GM18907 (cell line): ENCODE results near the gene COX6B1.
"Not testable (repeated sequence)": the region's sequence is repeated elsewhere in the genome, so short reads cannot be mapped to it uniquely, and the experiment has no call there.

ENCODE experiments used
- ATAC-seq: cut with Tn5 transposase; IDR thresholded peaks from one replicate; pipeline ENCODE4 v1.9.1; 2021; ENCODE audit warnings: mild to moderate bottlenecking, moderate library complexity; ENCODE audit not compliant: unreplicated experiment

COX6B1 gene, protein sequence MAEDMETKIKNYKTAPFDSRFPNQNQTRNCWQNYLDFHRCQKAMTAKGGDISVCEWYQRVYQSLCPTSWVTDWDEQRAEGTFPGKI

DNA sequence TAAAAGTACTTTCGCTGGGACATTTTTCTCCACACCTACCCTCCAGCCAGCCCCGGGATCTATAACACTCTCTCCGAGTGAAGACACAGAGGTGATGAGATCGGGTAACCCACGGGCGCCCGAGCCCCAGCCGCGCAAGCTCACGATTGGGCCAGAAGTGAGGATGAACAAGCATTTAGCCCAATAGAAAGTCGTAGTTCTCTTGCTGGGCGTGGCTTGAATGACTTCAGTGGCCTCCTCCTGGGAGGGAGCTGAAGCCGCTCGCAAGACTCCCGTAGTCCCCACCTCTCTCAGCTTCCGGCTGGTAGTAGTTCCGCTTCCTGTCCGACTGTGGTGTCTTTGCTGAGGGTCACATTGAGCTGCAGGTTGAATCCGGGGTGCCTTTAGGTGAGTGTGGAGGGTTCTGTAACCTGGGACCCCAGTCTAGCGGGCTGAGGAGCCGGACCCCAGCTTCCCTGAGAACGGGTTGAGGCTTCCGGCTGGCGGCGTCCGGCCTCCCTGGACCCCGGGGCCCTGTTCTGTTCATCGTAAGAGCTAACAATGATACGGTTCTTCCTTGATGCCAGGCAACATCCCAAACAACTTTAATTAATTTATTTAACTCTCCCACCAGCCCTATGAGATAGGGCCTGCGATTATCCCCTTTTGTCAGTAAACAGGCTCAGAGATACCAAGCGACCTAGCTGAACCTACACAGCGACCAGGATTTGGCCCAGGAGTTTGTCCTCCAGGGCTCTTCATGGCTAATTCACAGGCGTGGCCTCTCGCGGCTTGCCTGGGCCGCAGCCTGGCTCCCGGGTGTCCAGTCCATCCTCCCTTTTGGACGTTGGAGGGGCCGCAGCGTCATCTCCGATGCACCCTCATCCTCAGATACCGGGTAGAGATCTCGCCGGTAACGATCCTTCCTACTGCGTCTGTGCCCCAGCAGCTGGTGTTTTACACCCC, at the start of gene COX6B1:
TSS of gene COX6B1 (plus strand) at position 307 of the 945 bp plus-strand sequence. CDS start 2,921 bp downstream, outside the sequence.
- peak; percentile 56 for ATAC-seq

DNA sequence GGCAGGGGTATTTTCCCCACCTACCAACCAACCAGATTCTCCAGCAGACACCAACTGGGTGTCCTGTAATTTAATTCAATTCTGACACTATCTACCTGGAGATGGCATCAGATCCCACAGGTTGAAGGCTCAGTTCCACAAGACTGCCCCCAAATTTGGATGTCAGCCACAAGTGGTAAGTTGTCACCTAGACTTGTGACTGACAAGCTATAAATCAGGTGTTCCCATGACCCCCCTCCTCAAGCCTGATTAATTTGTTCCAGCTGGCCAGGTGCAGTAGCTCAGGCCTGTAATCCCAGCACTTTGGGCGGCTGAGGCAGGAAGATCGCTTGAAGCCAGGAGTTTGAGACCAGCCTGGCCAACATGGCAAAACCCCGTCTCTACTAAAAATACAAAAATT, 46.2 kb upstream of the COX6B1 start:
- no peak for ATAC-seq

DNA sequence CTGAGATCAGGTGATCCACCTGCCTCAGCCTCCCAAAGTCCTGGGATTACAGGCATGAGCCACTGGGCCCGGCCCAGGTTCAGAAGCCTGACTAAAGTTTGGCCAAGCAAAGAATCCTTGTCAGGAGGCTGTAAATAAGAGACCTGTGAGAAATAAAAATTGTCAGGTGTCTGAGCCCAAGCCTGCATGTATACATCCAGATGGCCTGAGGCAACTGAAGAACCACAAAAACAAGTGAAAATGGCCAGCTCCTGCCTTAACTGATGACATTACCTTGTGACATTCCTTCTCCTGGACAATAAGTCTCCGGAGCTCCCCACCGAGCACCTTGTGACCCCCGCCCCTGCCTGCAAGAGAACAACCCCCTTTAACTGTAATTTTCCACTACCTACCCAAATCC, 43.7 kb upstream of the COX6B1 start:
- ATAC-seq: not testable (repeated sequence)

DNA sequence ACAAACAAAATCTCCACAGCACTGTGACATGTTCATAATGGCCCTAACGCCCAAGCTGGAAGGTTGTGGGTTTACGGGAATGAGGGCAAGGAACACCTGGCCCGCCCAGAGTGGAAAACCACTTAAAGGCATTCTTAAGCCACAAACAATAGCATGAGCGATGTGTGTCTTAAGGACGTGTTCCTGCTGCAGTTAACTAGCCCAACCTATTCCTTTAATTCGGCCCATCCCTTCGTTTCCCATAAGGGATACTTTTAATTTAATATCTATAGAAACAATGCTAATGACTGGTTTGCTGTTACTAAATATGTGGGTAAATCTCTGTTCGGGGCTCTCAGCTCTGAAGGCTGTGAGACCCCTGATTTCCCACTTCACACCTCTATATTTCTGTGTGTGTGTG, 41.0 kb upstream of the COX6B1 start:
- not testable (repeated sequence) for ATAC-seq

- no peak for ATAC-seq
Observed at GRCh38 chr19:35607661-35608060, 40.5 kb upstream of the COX6B1 start.

GRCh38 chr19:35608251-35608650, 39.9 kb upstream of the COX6B1 start:
- no peak for ATAC-seq

DNA sequence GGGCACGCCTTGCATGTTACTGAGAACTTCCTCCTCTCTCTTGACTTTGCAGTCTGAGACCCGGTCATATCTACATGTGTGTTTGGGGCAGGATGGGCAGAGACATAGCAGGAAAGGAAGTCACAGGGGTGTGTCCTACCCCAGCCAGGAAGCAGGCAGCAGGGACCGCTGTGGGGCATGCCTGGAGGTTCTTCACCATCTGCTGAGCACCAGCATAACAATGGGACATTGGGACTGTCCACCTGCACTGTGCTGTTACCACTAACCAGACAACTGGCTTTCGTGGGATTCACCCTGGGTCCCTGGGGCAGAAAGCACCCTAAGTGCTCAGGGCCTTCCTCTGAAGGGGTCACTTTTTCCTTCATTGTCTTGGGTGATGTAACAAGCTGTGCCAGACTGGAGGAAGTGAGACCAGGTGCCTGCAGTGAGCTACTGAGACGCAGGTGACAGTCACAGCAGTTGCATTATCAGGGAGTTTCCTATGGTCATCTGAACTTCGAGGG, 38.2 kb upstream of the COX6B1 start:
- ATAC-seq: peak; percentile 38

DNA sequence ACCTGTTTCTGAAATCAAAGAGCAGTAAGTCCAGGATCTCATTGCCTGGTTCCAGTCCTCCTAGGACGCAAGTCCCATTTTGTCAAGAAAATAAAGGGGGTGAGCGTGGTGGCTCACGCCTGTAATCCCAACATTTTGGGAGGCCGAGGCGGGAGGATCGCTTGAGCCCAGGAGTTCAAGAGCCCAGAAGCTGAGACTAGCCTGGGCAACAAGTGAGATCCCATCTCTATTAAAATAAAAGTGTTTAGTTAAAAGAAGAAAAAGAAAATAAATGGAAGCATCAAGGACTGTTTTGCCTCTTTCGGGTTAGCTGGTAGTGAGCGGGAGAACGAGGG, 35.9 kb upstream of the COX6B1 start:
- ATAC-seq: peak; percentile 4

GRCh38 chr19:35612559-35613321, 35.4 kb upstream of the COX6B1 start, which contains the start of gene HAUS5:
TSS of gene HAUS5 (plus strand) at chr19:35612735. CDS start at chr19:35612795, 60 bp downstream.
- peak; percentile 72 for ATAC-seq

DNA sequence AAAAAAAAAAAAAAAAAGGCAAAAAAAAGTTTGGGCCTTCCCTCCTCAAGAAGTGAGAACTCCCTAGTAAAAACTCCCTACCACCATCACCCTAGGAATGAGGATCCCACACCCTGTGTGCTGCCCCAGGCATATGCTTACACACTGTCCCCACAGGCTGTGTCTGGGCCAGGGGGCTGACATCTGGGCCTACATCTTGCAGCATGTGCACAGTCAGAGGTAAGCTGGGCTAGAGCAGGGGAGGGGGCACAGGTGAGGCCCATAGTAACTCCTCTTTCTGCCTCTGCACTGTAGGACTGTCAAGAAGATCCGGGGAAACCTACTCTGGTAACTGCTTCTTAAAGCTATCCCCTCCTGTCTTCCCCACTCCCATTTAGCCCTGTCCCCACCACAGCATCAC, 34.5 kb upstream of the COX6B1 start:
- no peak for ATAC-seq

GRCh38 chr19:35615036-35615435, 33.1 kb upstream of the COX6B1 start:
- no peak for ATAC-seq

GRCh38 chr19:35618857-35619256, 29.3 kb upstream of the COX6B1 start:
- no peak for ATAC-seq

- ATAC-seq: no peak
Observed at GRCh38 chr19:35619290-35619923, 28.7 kb upstream of the COX6B1 start.

- no peak for ATAC-seq
Observed at GRCh38 chr19:35620001-35620400, 28.1 kb upstream of the COX6B1 start.

GRCh38 chr19:35621708-35622107, 26.4 kb upstream of the COX6B1 start:
- ATAC-seq: no peak

GRCh38 chr19:35622750-35623149, 25.4 kb upstream of the COX6B1 start:
- ATAC-seq: no peak

- no peak for ATAC-seq
Observed at GRCh38 chr19:35623327-35624010, 24.7 kb upstream of the COX6B1 start.

- ATAC-seq: no peak
Observed at GRCh38 chr19:35628264-35628564, 19.9 kb upstream of the COX6B1 start.

DNA sequence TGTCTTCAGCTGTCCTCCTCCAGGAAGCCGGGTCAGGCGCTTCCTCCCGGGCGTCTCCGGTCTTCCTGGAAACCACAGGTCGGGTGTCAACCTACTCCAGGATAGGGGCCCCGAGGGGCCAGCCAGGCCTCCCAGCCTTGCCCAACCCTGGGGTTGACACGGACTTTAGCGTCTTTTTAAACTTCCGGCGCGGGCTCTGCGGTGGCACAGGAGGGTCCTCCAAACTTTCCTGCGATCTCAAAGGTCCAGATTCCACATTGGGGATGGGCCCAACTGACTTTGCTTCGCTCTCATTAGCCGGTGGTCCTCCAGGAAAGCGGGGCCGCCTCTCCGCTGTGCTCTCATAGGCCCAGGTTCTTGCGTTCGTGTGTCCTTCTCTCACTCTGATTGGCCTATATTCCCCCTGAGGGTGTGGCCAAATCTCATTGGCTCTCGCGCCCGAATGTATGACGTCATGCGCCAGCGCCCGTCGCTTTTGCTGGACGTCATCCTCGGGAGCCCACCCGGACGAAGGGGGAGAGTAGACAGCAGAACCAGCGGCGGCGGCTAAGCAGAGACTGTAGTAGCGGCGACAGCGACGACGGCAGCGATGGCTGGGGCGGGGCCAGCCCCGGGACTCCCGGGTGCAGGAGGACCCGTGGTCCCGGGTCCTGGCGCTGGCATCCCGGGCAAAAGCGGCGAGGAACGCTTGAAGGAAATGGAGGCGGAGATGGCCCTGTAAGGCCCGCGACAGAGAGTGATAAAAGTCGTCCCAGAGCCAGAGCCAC, 19.4 kb upstream of the COX6B1 start, which contains the start of gene RBM42:
TSS of gene RBM42 (plus strand) at position 472 of the 767 bp plus-strand sequence. CDS start at position 590, 118 bp downstream.
- peak; percentile 93 for ATAC-seq

- no peak for ATAC-seq
Observed at GRCh38 chr19:35629332-35629633, 18.8 kb upstream of the COX6B1 start.
